HG03060 (cell line): ENCODE data around the gene ITPR2.
"Not testable (repeated sequence)": the region's sequence is repeated elsewhere in the genome, so short reads cannot be mapped to it uniquely, and the experiment has no call there.

Experiments used
- ATAC-seq: cut with Tn5 transposase; IDR thresholded peaks from one replicate; pipeline ENCODE4 v1.9.1; 2021; ENCODE audit warnings: low read depth, moderate number of reproducible peaks; ENCODE audit not compliant: unreplicated experiment

Gene ITPR2

GRCh38 chr12:26791301-26791791 is 41.6 kb downstream of the ITPR2 start:
- no peak for ATAC-seq

DNA sequence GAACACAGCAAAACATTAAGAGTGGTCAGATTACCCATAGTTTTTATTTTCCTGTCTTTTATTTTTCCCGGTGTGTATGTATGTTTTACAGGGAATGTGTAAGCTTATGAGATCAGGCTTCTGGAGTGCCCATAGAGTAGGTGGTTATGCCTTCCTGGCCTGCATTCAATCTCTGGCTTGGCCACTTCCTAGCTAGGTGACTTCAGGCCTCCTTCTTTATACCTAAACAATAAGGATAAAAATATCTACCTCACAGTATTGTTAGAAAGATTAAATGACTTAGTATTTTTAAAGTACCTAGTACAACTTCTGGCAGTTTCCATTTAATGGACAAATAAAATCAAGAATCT is 42.4 kb downstream of the ITPR2 start:
- ATAC-seq, result no peak

DNA sequence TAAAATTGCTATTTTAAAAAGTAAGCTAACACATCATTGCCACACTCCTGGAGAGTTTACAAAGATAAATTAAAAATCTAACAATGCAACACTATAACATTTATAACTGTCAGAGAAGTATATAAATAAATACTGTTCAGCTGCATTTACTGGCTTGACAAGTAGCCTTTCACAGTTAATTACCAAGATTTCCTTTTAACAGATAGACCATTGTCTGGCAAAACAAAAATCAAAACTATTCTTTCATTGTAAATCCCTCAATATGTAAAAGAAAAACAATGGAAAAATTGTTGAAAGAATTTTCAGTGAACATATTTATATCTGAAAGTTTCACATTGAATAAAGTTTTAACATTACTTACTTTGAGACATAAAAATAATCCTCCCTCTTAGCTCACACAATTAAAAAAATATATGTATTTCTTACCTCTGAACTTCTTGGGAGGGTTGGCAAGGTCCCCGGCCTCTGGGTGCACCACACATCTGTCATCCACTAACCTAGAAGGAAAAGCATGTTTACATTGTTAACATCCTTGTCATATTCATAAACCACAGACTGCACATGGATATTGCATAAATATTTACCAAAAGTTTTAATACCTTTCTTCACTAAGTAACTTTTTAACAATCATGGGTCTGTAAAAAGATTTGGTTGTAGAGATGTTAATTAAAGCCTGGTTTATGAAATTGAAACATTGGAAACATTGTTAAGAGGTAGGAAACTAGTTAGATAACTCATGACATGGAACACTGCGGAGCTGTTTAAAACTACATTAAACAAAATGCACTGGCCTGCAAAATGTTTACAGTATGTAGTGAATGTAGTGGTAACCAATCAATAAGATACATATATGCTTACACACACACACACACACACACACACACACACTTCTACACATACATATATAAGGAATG is 43.0 kb downstream of the ITPR2 start:
- ATAC-seq, result no peak

DNA sequence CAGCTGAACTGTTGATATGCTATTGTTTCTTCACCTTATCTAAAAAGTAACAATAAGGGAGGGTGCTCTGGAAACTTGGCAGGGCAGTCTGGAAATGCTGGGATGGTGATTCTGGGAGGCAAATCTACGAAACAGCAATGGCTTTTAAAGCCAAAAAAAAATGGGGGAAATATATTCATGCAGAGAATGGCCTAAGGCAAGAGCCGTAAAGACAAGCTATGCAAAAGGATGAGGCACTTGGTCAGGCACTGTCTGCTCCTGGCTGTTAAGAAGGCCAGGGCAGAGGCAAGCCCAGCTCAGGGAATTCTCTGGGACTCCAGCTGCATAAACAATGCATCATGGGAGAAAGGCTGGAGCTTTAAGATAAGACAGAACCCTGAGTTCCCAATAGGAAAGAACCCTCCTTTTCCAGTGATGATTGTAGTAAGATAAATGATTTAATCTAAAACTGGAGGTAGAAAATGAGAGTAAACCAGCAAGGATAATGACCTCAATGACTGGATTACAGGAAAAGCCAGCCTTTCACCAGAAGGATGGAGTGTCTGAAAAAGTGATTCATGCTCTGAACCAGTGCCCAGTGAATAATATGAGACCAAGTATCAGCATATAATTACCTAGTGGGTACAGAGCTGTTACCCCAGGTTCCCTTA is 46.0 kb downstream of the ITPR2 start:
- no peak for ATAC-seq

DNA sequence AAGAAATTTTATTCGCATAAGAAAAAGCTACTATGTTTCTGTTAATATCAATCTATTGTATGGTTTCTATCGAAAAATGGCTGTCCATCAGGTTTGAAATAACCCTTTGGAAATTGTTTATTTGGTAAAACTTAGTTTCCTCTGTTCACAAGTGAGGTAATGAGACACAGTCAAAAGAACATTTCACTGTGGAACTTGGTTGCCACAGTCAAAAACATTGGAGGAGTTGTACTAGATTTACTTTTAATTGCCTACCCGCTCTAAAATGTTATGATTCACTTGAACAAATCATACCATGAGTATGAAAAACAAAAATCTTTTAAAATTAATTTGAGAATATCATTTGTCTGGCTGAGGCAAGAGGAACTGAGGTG is 46.5 kb downstream of the ITPR2 start:
- no peak for ATAC-seq

DNA sequence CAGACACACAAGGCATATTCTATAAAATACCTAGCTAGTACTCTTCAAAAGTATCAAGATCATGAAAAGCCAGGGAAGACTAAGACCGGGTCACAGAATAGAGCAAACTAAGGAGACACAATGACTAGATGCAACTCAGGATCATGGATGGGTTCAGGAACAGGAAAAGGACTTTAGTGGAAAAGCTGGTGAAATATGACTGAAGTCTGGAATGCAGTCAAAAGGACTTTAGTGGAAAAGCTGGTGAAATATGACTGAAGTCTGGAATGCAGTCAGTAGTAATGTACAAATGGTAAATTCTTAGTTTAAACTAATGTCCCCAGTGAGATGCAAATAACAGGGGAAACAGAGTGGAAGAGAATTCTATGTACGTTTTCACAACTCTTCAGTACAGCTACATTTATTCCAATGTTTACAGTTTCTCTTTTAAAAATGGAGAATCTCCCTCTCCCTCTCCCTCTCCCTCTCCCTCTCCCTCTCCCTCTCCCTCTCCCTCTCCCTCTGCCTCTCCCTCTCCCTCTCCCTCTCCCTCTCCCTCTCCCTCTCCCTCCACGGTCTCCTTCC is 49.1 kb downstream of the ITPR2 start:
- ATAC-seq, result not testable (repeated sequence)

DNA sequence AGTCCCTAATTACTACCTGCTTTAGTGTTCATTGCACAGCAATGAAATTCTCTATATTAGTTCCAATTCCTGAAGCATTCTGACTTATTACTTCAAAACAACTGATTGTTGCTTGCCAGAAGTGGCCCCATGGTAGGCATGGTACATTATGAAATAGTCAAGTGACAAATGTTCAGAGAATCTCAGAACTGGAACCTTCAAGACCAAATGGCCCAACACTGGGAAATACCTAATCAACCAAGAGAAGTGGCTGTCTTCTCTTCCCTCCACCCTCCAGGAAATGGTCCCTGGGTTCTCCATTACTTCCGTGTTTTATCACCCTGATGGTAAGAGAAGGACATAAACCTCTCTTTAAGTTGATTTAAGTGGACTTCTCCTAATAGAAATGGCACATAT is 49.9 kb downstream of the ITPR2 start:
- no peak for ATAC-seq

DNA sequence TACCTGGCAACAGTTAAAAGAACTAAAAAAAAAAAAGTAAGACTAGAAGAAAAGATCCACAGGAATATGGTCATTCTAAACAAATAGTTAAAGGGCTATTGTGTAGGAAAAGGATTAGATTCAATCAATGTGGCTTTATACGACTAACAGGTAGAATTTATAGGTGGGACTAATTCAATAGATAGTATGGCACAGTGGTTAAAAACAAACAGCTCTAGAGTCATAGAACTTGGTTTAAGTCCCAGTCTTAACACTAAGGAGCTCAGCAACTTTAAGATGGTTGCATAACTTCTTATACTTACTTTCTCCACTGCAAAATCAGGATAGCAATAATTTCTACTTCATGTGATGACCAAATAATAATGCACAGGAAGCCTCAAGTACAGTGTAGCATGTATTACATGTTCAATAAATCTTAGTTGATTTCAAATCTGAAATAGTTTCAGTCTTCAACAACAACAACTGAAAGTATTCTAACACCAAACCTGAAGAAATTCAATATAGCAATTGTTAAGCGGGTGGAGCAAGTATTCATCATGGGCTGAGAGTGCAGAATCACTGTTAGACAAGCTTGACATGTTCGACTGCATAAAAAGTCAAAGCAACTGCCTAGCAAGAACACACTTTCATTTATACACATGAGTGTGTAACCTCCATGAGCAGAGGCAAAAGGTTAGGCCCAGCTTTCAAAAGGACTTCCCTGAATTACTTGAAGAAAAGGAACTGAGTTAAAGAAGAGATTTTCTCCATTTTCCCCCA is 50.4 kb downstream of the ITPR2 start:
- ATAC-seq, result no peak

- not testable (repeated sequence) for ATAC-seq
Measured at GRCh38 chr12:26780656-26781055, 52.3 kb downstream of the ITPR2 start.

DNA sequence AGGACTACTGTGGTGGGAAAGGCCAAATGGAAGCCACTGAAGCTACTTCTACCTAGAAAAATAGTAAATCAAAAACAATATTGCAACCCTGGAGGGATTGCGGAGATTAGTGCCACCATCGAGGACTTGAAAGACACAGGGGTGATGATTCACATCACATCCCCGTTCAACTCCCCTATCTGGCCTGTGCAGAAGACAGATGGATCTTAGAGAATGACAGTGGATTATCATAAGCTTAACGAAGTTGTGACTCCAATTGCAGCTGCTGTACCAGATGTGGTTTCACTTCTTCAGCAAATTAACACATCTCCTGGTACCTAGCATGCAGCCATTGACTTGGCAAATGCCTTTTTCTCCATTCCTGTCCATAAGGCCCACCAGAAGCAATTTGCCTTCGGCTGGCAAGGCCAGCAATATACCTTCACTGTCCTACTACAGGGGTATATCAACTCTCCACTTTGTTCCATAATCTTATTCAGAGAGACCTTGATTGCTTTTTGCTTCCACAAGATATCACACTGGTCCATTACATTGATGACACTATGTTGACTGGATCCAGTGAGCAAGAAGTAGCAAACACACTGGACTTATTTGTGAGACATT is 54.7 kb downstream of the ITPR2 start:
- ATAC-seq, result not testable (repeated sequence)

DNA sequence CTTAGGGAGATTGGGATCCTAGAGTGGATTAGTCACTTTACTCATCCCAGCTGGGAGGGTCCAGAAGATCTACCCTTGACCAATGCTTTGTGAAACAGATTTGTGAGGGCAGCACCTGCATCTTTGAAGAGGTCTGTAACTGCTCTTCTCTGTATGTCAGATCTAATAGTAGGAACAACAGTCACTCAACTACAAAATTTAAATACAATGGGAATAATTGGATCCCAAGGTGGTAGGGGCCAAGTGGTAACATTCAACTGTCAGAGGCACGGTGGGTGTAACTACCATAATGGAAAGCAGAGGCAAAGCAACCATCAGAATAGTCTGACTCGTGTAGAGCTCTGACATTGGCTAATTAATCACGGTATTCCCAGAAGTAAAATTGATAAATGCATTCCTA is 55.8 kb downstream of the ITPR2 start:
- ATAC-seq, result no peak

DNA sequence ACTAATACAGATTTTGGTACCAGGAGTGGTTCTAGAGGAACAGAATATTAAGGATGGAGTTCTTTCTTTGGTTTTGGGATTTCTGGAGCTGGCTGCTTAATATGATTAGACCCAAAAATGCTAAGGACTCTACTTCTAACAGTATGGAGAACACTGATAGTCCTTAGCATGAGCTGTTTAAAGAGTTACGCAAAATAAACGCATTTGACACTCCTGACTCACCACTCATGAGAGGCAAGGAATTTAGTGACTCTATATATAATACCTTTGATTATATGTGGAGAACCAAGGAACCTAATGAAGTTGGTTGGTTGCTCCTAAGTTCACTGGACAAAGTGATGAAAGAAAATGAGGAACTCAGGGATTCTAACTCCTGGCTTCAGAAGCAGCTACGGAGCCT is 57.0 kb downstream of the ITPR2 start:
- not testable (repeated sequence) for ATAC-seq

DNA sequence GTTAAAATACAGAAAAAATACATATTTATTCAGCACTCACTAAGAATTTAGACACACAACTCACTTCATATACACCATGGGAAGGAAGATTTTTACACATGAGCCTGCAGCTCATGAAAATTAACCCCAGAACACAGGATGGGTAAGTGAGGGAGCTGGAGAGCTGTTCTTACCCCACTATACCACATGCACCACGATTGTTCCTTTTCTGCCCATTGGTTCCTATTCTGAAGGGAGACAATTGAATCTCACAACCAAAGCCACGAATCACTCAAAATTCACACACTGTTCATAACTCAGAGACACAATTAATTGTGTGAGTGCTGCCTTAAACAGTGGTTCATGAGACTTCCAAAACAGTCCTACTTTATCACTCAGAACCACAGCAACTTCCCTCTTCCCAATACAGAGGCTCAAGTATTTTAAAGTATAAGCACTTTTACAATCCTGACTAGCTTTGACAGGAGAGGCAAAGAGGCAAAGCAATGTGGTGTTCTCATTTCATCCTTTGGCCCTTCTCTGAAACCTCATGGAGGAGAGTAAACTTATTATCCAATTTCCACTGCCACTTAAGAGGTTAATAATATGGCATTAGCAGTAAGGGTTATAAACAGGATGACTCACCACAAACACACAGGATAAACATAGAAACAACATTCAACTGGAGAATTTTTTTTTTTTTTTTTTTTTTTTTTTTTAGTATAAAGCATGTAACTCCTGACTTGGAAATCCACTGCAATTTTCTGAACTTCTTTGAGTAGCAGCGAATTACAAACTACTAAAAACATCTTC is 59.5 kb downstream of the ITPR2 start:
- no peak for ATAC-seq

GRCh38 chr12:26771861-26772260 is 61.1 kb downstream of the ITPR2 start:
- no peak for ATAC-seq

- ATAC-seq, result no peak
Measured at GRCh38 chr12:26770239-26771070, 62.5 kb downstream of the ITPR2 start.

DNA sequence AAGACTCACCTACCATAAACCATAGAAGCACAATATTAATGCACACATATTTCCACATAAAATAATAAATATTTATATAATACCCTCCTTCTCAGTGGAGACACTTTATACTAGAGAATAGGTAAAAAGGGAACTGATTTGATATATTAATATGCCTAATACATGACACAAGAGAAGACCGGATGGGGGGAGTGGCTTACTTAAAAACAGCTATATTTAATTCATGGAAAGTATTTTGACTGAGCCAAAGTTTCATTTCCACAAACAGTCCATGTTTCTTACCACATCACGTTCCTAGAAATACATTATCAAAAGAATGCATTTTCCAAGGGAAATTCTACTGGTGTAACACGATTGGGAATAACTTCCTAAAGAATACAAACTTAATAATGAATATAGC is 63.4 kb downstream of the ITPR2 start:
- no peak for ATAC-seq

- no peak for ATAC-seq
Measured at GRCh38 chr12:26768611-26769603, 64.1 kb downstream of the ITPR2 start.

DNA sequence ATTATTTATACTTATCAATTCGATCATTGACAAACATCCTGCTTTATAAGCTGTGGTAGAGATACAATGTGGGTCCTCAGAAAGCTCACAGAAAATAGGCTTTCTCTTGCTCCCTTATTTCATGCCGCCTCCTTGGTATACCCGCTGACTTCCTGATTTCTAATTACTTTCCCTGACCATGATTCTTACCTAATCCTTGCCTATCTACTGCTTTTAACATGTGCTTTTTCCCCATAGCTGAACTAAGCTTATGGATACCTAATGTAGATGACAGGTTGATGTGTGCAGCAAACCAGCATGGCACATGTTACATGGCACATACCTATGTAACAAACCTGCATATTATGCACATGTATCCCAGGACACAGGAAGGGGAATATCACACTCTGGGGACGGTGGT is 65.1 kb downstream of the ITPR2 start:
- no peak for ATAC-seq
